ENCODE measurements around the gene NUP43.
"Not testable (repeated sequence)": the region's sequence is repeated elsewhere in the genome, so short reads cannot be mapped to it uniquely, and the experiment has no call there.

NUP43 gene

DNA sequence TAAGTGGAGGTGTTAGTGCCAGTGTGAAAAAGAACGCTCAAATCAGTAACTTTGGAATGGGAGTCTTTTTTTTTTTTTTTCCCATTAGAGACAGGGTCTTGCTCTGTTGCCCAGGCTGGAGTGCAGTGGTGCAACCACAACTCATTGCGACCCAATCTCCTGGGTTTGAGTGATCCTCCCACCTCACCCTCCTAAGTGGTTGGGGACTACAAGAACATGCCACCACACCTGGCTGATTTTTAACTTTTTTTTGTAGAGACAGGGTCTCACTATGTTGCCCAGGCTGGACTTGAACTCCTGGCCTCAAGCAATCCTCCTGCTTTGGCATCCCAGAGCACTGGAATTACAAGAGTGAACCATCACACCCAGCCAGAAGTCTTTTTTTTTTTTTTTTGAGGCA, 48.2 kb downstream of the NUP43 start:
- no peak for DNase-seq (ENCODE audit: low read depth)
- H3K4me3 ChIP-seq (ENCODE audit: control insufficient read depth, low read depth, low read length): no peak overlapping the region
- TF ChIP-seq CTCF (IDR thresholded peaks at IDR 0.05; ENCODE audit: control insufficient read depth, insufficient read depth, low read depth, low read length, missing control alignments): no peak

DNA sequence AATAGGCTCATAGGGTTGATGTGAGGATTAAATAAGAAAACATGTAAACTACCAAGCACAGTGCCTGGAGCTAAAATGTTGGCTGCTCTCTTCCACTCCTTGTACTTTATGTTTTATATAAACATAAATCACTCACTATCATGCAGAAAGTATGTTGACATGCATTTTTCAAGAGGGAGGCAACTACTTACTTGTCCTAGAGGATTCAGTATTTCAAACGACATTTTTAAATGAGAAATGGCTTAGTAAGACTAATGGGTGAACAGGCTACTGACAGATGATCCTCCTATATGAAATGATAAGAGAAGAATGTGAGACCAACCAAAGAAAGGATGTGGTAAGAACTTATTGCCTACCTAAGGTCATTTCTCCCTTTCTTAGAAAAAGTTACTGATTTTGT, 49.4 kb downstream of the NUP43 start:
- no peak overlapping the region for H3K4me3 ChIP-seq (ENCODE audit: control insufficient read depth, low read depth, low read length)
- DNase-seq (ENCODE audit: low read depth): no peak
- no peak for TF ChIP-seq CTCF (IDR thresholded peaks at IDR 0.05; ENCODE audit: control insufficient read depth, insufficient read depth, low read depth, low read length, missing control alignments)

- no peak for DNase-seq (ENCODE audit: low read depth)
- TF ChIP-seq CTCF (IDR thresholded peaks at IDR 0.05; ENCODE audit: control insufficient read depth, insufficient read depth, low read depth, low read length, missing control alignments): no peak
- H3K4me3 ChIP-seq (ENCODE audit: control insufficient read depth, low read depth, low read length): no peak overlapping the region
Measured at GRCh38 chr6:149694921-149695320, 51.4 kb downstream of the NUP43 start.

DNA sequence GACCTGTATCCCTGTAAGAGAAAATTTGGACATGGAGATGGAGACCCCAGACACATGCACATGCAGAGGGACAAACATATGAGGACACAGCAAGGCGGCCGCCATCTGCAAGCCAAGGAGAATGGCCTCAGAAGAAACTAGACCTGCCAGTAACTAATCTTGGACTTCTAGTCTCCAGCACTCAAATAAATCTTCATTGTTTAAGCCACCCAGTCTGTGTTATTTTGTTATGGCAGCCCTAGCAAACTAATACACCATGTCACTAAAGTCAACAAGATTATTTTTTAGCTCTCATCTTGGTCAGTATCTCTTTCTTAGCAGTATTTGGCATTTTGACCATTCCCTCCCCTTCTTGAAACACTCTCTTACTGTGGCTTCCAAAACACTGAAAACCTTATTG, 55.1 kb downstream of the NUP43 start:
- no peak for TF ChIP-seq CTCF (IDR thresholded peaks at IDR 0.05; ENCODE audit: control insufficient read depth, insufficient read depth, low read depth, low read length, missing control alignments)
- DNase-seq (ENCODE audit: low read depth): no peak
- no peak overlapping the region for H3K4me3 ChIP-seq (ENCODE audit: control insufficient read depth, low read depth, low read length)

DNA sequence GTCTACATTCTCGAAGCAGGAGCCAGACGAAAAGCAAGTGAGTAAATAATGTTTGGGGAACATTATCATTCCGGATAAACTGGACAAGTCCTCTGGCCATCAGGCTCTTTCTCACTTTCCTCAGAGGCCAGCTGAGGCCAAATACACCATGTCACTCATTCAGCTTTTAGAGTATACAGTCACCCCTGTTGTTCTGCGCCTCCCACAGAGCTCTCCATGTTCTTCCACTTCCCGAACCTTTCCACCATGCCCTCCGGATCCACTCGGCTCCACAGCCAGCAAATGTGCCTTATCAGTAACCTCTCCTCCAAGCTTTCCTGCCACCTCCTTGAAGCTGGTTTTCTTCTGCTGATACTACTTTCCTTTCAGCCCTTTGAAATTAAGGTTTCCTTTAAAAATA, 60.1 kb downstream of the NUP43 start:
- no peak overlapping the region for H3K4me3 ChIP-seq (ENCODE audit: control insufficient read depth, low read depth, low read length)
- no peak for DNase-seq (ENCODE audit: low read depth)
- TF ChIP-seq CTCF (IDR thresholded peaks at IDR 0.05; ENCODE audit: control insufficient read depth, insufficient read depth, low read depth, low read length, missing control alignments): no peak

DNA sequence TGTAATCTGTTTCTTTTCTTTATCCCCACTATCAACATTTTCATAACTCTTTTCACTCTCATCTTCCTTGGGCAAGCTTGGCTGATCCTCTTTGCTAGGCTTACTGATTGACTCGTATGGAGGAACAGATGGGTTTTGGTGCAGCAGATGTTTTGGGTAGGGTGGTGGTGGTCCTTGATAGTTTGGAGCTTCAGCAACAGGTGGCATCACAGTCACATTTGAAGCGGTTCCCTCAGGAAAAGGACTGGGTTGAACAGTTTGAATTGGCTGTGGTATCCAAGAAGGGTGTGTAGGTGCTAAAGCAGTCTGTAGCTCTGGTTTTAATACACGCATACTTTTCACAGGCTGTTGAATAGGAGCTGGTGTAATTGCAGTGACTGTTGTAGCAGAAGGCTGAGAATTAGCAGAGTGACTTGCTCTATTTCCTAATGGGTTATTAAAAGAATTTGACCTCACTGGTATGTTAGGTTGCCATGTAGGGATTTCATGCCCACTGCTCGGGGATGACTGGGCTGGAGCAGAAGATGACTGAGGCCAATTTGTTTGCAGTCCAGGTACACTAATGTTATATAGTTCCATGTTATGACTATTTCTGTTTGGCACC, 63.0 kb downstream of the NUP43 start:
- no peak for DNase-seq (ENCODE audit: low read depth)
- no peak for TF ChIP-seq CTCF (IDR thresholded peaks at IDR 0.05; ENCODE audit: control insufficient read depth, insufficient read depth, low read depth, low read length, missing control alignments)
- H3K4me3 ChIP-seq (ENCODE audit: control insufficient read depth, low read depth, low read length): no peak overlapping the region

DNA sequence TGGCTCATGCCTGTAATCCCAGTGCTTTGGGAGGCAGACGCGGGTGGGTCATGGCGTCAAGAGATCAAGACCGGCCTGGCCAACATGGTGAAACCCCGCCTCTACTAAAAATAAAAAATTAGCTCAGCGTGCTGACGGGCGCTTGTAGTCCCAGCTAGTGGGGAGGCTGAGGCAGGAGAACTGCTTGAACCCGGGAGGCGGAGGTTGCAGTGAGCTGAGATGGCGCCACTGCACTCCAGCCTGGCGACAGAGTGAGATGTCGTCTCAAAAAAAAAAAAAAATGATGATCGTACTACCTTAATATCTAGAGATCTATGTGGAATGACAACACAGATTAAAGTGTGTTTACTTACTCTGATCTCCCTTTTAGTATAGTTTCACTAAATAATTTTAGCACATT, 64.5 kb downstream of the NUP43 start:
- not testable (repeated sequence) for H3K4me3 ChIP-seq (ENCODE audit: control insufficient read depth, low read depth, low read length)

More for the DNA sequence above, 64.5 kb downstream of the NUP43 start:
- DNase-seq (ENCODE audit: low read depth): not testable (repeated sequence)
